ENCODE results near the gene FAM98C.
"Not testable (repeated sequence)": the region's sequence is repeated elsewhere in the genome, so short reads cannot be mapped to it uniquely, and the experiment has no call there.

Gene FAM98C

DNA sequence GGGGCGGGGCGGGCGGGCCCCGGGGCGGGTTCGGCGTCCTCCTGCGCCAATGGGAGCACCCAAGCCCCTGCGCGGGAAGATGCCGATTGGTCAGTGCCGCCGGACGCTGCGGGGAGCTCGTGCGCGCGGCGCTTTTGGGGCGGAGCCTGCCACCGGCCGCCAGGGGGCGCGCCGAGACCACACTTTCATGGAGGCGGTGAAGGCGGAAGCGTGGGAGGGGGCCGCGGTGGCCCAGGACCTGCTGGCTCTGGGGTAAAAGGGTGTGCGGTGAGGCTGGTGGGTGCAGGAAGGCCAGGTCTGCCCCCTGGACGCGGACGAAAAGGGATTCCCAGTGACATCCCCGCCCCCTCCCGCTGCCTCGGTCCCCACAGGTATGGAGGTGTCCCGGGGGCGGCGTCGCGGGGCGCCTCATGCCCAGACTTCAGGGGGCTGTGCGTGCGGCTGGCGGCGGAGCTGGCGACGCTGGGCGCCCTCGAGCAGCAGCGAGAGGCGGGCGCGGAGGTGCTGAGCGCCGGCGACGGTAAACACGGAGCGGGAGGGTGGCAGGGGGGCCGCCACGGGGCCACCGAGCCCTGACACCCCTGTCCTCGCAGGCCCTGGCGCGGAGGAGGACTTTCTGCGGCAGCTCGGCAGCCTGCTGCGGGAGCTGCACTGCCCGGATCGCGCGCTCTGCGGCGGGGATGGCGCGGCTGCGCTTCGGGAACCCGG, at the start of gene FAM98C:
Gene FAM98C (plus strand): TSS at position 127 of the 708 bp plus-strand sequence. CDS start 61 bp downstream, at position 188.
- no peaks in the 10 kb centered on the region for H3K9me3 ChIP-seq (ENCODE audit: control insufficient read depth, insufficient read depth, low read length)
- peak within 1 kb of the TSS; percentile 65 for H3K4me3 ChIP-seq (ENCODE audit: low read depth, low read length)
- H3K36me3 ChIP-seq (ENCODE audit: control insufficient read depth, insufficient read depth, low read length): peaks cover 10% of the 10 kb centered on the region
- H3K9ac ChIP-seq (ENCODE audit: low read depth, low read length): peak within 1 kb of the TSS; percentile 47
- peaks cover 34% of the 10 kb centered on the region for H3K27me3 ChIP-seq (ENCODE audit: control insufficient read depth, insufficient read depth, low read length)
- H3K4me1 ChIP-seq (ENCODE audit: control insufficient read depth, insufficient read depth, low read length): no peaks in the 10 kb centered on the region

DNA sequence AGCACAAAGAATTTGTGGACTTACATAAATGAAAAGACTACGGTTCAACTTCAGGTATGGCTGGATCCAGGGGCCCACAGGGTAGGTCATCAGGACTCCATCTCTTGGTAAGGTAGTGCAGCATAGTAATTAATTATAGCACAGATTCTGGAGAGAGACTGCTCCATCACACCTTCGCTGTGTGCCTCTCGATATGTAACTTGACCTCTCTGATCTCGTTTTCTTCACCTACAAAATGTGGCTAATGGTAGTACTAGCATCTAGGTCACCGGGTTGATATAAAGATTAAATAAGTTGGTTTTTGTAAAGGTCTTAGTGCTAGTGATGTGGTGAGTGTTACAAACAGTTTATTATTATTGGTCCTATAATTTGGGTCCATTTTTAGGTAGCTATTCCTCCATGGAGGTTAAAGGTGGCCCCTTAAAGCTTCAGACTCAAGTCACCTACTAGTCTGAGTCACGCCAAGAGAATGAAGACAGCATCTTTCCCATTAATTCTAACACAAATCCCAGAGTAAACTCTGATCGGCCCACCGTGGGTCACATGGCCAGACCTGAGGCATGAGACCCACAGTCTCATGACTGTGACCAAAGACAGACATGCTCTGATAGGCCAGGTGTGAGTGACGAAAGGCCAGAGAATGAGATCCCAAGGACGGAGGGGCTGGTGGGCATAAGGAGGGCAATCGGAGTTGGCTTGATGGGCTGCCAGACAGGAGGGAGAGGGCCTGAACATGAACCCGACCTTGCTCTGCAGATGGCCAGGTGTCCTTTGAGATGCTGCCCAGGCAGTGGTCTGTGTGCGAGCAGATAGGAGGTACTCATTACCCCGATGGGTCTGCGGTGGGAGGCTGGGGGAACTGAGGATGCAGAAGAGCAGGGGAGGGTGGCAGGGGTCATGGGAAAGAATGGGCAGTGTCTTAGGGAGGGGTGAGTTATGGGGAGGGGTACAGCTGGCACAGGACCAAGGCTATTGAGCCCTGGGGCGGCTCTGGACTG, 46.9 kb upstream of the FAM98C start:
- Histone ChIP-seq H3K4me1 (ENCODE audit: control insufficient read depth, insufficient read depth, low read length) (peaks cover 2% of the 10 kb centered on the region), H3K36me3 (ENCODE audit: control insufficient read depth, insufficient read depth, low read length) (no peaks in the 10 kb centered on the region), H3K4me3 (ENCODE audit: low read depth, low read length) (no peak overlapping the region), H3K27me3 (ENCODE audit: control insufficient read depth, insufficient read depth, low read length) (peaks cover 31% of the 10 kb centered on the region), H3K9ac (ENCODE audit: low read depth, low read length) (no peak overlapping the region), H3K9me3 (ENCODE audit: control insufficient read depth, insufficient read depth, low read length) (no peaks in the 10 kb centered on the region)

DNA sequence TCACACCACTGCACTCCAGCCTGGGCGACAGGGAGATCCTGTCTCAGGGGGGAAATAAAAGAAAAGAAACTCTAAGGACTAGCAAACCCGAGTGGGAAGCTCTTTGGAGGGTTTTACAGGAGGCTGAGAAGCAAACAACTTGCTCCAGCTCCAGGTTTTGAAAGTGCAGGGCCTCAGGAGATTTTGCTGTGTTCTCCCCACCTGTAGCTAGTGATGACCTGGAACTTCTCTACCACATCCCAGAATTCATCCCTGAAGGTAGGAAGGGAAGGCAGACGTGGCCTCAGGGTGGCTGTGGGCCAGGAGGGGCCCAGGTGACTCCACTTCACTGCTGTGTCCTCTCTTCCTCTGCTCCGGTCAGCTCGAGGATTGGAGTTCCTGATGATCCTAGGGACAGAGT, 44.8 kb upstream of the FAM98C start:
- Histone ChIP-seq H3K4me3 (ENCODE audit: low read depth, low read length) (no peak overlapping the region), H3K9me3 (ENCODE audit: control insufficient read depth, insufficient read depth, low read length) (no peaks in the 10 kb centered on the region), H3K9ac (ENCODE audit: low read depth, low read length) (no peak overlapping the region), H3K27me3 (ENCODE audit: control insufficient read depth, insufficient read depth, low read length) (peaks cover 35% of the 10 kb centered on the region), H3K36me3 (ENCODE audit: control insufficient read depth, insufficient read depth, low read length) (no peaks in the 10 kb centered on the region), H3K4me1 (ENCODE audit: control insufficient read depth, insufficient read depth, low read length) (peaks cover 3% of the 10 kb centered on the region)

DNA sequence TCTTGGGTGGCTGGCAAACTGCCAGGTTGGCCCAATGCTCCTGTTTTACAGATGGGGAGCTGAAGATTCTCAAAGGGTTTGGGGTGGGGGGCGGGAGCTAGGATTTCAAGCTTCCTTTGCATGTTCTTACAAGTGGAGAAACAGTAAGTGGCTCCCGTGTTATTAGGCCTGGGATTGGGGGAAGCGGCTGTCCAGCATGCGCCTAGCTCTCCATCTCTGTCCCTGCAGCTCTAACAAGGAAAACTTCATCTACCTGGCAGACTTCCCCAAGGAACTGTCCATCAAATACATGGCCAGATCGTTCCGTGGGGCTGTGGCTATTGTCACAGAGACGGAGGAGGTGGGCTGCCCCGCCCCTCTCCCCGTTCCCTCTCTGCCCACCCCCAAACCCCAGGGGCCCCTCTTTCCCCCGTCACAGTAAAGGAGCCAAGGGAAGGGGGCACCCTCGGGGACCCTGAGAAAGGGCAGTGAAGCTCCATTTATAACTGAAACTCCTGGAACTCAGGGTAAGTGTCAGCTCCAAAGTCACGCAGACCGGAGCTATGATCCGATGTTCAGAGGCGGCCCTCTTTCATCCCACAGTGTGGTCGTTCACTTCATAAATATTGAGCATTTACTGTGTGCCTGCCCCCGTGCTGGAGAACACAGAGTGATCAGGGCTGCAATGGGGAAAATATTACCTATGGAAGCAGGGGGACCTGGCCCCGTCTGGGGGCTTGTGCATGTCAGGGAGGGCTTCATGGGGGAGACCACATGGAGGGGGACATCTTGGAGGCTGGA, 43.5 kb upstream of the FAM98C start:
- Histone ChIP-seq H3K36me3 (ENCODE audit: control insufficient read depth, insufficient read depth, low read length) (no peaks in the 10 kb centered on the region), H3K9me3 (ENCODE audit: control insufficient read depth, insufficient read depth, low read length) (no peaks in the 10 kb centered on the region), H3K4me1 (ENCODE audit: control insufficient read depth, insufficient read depth, low read length) (peaks cover 3% of the 10 kb centered on the region), H3K27me3 (ENCODE audit: control insufficient read depth, insufficient read depth, low read length) (peaks cover 35% of the 10 kb centered on the region), H3K9ac (ENCODE audit: low read depth, low read length) (no peak overlapping the region), H3K4me3 (ENCODE audit: low read depth, low read length) (no peak overlapping the region)

DNA sequence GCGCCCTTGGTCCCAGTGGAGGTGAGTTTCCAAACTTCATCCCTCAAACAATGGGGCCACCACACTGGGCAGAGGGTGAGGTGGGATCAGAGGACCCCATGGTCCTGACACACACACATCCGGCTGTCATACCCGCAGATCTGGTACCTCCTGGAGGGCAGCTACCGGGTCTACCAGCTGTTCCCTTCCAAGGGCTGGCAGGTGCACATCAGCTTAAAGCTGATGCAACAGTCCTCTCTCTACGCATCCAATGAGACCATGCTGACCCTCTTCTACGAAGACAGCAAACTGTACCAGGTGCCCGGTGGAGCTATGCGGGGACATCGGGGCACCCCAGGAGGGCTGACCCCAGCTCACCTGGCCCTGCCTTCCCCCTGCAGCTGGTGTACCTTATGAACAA, 42.5 kb upstream of the FAM98C start:
- no peaks in the 10 kb centered on the region for H3K9me3 ChIP-seq (ENCODE audit: control insufficient read depth, insufficient read depth, low read length)
- H3K4me3 ChIP-seq (ENCODE audit: low read depth, low read length): no peak overlapping the region
- H3K9ac ChIP-seq (ENCODE audit: low read depth, low read length): no peak overlapping the region
- peaks cover 3% of the 10 kb centered on the region for H3K4me1 ChIP-seq (ENCODE audit: control insufficient read depth, insufficient read depth, low read length)
- no peaks in the 10 kb centered on the region for H3K36me3 ChIP-seq (ENCODE audit: control insufficient read depth, insufficient read depth, low read length)
- peaks cover 35% of the 10 kb centered on the region for H3K27me3 ChIP-seq (ENCODE audit: control insufficient read depth, insufficient read depth, low read length)

DNA sequence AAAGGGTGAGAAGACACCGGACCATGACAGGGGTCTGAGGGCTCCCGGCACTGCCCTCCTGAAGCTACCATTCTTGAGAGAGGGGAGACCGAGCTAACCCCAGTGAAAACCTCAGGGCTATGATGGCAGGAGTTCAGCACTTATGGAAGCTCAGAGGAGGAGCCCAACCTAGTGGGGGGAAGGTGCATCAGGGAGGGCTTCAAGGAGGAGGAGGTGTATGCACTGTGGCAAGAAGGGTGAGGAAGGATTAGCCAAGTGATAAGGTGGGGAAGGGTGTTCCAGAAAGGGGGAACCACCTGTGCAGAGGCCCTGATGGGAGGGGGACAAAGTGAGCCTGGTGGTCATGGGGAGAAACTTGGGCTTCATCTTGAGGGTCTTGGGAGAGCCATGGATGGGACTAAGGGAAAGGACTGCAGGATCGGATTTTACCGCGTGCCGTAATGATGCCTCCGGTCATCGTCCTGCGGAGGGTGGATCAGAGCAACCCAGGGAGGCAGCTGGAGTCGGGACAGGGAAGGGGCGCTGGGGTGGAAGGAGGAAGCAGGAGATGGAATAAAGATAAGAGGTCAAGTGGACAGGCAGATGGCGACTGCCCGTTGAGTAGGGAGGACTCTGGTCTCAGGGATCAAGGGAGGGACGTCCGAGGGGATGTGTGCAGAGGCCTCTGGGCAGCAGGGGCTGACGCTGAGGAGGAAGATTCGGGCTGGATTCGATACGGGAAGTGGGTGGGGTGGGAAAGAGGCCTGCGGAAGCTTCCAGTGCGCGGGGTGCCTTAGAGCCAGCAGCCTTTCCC, 41.9 kb upstream of the FAM98C start:
- Histone ChIP-seq H3K9ac (ENCODE audit: low read depth, low read length) (no peak overlapping the region), H3K9me3 (ENCODE audit: control insufficient read depth, insufficient read depth, low read length) (no peaks in the 10 kb centered on the region), H3K4me3 (ENCODE audit: low read depth, low read length) (peak overlapping the region; percentile 70), H3K4me1 (ENCODE audit: control insufficient read depth, insufficient read depth, low read length) (peaks cover 3% of the 10 kb centered on the region), H3K27me3 (ENCODE audit: control insufficient read depth, insufficient read depth, low read length) (peaks cover 35% of the 10 kb centered on the region), H3K36me3 (ENCODE audit: control insufficient read depth, insufficient read depth, low read length) (no peaks in the 10 kb centered on the region)

DNA sequence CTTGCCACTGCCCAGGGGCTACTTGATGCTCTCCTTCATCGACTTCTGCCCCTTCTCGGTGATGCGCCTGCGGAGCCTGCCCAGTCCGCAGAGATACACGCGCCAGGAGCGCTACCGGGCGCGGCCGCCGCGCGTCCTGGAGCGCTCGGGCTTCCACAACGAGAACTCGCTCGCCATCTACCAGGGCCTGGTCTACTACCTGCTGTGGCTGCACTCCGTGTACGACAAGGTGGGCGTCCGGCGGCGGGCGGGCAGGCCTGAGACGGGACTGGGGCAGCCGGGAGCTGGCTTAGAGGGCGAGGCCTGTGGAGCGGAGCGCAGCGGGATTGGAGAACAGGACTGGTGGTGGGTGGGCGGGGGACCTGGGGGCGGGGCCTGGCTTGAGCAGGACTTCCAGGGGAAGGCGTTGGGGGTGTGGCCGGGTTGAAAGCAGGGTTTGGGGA, 41.2 kb upstream of the FAM98C start:
- no peaks in the 10 kb centered on the region for H3K9me3 ChIP-seq (ENCODE audit: control insufficient read depth, insufficient read depth, low read length)
- H3K4me3 ChIP-seq (ENCODE audit: low read depth, low read length): peak overlapping the region; percentile 75
- peaks cover 3% of the 10 kb centered on the region for H3K4me1 ChIP-seq (ENCODE audit: control insufficient read depth, insufficient read depth, low read length)
- no peak overlapping the region for H3K9ac ChIP-seq (ENCODE audit: low read depth, low read length)
- peaks cover 33% of the 10 kb centered on the region for H3K27me3 ChIP-seq (ENCODE audit: control insufficient read depth, insufficient read depth, low read length)
- no peaks in the 10 kb centered on the region for H3K36me3 ChIP-seq (ENCODE audit: control insufficient read depth, insufficient read depth, low read length)

DNA sequence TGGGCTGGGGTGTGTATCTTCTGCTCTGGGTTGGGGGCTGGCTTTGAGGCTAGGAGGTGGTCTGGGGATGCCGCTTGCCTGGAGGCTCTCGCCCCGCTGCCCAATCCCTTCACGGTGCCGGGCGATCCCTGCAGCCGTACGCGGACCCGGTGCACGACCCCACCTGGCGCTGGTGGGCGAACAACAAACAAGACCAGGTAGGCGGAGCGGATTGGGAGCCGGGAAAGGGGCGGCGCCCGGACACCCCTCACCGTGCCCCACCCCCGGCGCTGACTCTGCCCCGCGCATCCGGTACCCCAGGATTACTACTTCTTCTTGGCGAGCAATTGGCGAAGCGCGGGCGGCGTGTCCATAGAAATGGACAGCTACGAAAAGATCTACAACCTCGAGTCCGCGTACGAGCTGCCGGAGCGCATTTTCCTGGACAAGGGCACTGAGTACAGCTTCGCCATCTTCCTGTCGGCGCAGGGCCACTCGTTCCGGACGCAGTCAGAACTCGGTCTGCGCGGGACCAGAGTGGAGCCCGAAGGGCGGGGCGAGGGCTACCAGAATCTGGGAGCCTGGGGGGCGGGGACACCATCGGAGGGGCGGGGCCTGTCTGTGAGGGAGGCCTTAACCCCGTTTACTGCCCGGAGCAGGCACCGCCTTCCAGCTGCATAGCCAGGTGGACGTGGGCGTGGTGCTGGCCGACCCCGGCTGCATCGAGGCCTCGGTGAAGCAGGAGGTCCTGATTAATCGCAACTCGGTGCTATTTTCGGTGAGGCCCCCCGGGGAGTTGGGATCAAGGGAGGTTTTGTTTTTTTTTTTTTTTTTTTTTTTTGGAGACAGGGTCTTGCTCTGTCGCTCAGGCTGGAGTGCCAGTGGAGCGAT, 40.6 kb upstream of the FAM98C start:
- Histone ChIP-seq H3K36me3 (ENCODE audit: control insufficient read depth, insufficient read depth, low read length) (no peaks in the 10 kb centered on the region), H3K9me3 (ENCODE audit: control insufficient read depth, insufficient read depth, low read length) (no peaks in the 10 kb centered on the region), H3K4me3 (ENCODE audit: low read depth, low read length) (peak overlapping the region; percentile 75), H3K4me1 (ENCODE audit: control insufficient read depth, insufficient read depth, low read length) (peaks cover 3% of the 10 kb centered on the region), H3K9ac (ENCODE audit: low read depth, low read length) (no peak overlapping the region), H3K27me3 (ENCODE audit: control insufficient read depth, insufficient read depth, low read length) (peaks cover 33% of the 10 kb centered on the region)

DNA sequence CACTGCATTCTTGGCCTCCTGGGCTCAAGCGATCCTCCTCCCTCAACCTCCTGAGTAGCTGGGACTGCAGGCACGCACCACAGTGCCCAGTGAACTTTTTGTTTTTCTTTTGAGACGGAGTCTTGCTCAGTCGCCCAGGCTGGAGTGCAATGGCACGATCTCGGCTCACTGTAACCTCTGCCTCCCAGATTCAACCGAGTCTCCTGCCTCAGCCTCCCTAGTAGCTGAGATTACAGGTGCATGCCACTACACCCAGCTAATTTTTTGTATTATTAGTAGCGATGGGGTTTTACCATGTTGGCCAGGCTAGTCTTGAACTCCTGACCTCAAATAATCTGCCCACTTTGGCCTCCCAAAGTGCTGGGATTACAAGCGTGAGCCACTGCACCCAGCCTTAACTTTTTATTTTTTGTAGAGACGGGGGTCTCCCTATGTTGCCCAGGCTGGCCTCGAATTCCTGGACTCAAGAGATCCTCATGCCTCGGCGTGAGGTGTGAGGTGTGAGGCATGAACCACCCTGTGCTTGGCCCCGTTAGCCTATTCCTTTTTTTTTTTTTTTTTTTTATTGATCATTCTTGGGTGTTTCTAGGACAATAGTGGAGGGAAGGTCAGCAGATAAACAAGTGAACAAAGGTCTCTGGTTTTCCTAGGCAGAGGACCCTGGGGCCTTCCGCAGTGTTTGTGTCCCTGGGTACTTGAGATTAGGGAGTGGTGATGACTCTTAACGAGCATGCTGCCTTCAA, 39.8 kb upstream of the FAM98C start:
- not testable (repeated sequence) for H3K9me3 ChIP-seq (ENCODE audit: control insufficient read depth, insufficient read depth, low read length); H3K9ac ChIP-seq (ENCODE audit: low read depth, low read length); H3K4me1 ChIP-seq (ENCODE audit: control insufficient read depth, insufficient read depth, low read length); H3K36me3 ChIP-seq (ENCODE audit: control insufficient read depth, insufficient read depth, low read length)
- H3K27me3 ChIP-seq (ENCODE audit: control insufficient read depth, insufficient read depth, low read length): peaks cover 30% of the 10 kb centered on the region
- peak overlapping the region; percentile 23 for H3K4me3 ChIP-seq (ENCODE audit: low read depth, low read length)

DNA sequence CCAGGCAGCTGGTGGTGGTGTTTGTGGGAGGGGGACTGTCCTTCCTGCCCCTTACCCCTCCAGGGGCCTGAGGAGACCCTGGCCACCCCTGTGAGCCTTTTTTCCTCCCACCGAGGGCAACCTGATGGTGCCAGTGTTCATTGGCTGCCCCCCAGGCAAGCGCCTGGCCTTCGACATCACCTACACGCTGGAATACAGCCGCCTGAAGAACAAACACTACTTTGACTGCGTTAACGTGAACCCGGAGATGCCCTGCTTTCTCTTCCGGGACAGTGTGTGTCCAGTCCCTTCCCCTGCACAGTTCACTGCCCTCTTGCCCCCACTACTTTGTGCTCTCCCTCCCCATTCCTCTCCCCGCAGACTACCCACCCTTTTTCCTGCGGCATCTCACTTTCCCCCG, 35.9 kb upstream of the FAM98C start:
- Histone ChIP-seq H3K9me3 (ENCODE audit: control insufficient read depth, insufficient read depth, low read length) (no peaks in the 10 kb centered on the region), H3K27me3 (ENCODE audit: control insufficient read depth, insufficient read depth, low read length) (peaks cover 8% of the 10 kb centered on the region), H3K4me3 (ENCODE audit: low read depth, low read length) (no peak overlapping the region)

More for the DNA sequence above, 35.9 kb upstream of the FAM98C start:
- Histone ChIP-seq H3K9ac (ENCODE audit: low read depth, low read length) (no peak overlapping the region), H3K4me1 (ENCODE audit: control insufficient read depth, insufficient read depth, low read length) (no peaks in the 10 kb centered on the region), H3K36me3 (ENCODE audit: control insufficient read depth, insufficient read depth, low read length) (no peaks in the 10 kb centered on the region)
